Epithelial cell of proximal tubule (primary cell): ENCODE results near the gene NMD3. TPM values are rescaled to one million over a fixed set of nuclear protein-coding genes. Genes with fewer than 3 reads are reported as not detected.

ENCODE experiments used
- DNase-seq: peaks from one replicate; pipeline ENCODE4 v3.0.0-alpha.2; 2011; ENCODE audit warnings: low read depth
- H3K4me3 ChIP-seq: 2 replicates; pipeline ENCODE4 v1.5.1; 2011; ENCODE audit warnings: low read depth, mild to moderate bottlenecking, low read length
- CTCF ChIP-seq: conservative IDR thresholded peaks from 2 replicates; pipeline ENCODE4 v1.5.1; 2012; ENCODE audit warnings: low read depth, mild to moderate bottlenecking, low read length
- total RNA-seq: library from RNA; depleted of rRNA; stranded (reverse); fragments of >200 nt; gene quantifications from 2 replicates; pipeline ENCODE4 v1.2.3, GENCODE V29; 2015

NMD3 gene
- total RNA-seq, 1 donor from 2014 or later: 40.2 TPM

GRCh38 chr3:161213644-161214043 is 7.5 kb upstream of the NMD3 start:
- TF ChIP-seq CTCF: no peak
- no peak for DNase-seq
- H3K4me3 ChIP-seq: no peak overlapping the region

GRCh38 chr3:161215185-161215584 is 5.9 kb upstream of the NMD3 start:
- no peak for DNase-seq
- no peak for TF ChIP-seq CTCF
- H3K4me3 ChIP-seq: no peak overlapping the region

GRCh38 chr3:161217496-161217895 is 3.6 kb upstream of the NMD3 start:
- DNase-seq: no peak
- TF ChIP-seq CTCF: no peak
- H3K4me3 ChIP-seq: no peak overlapping the region

GRCh38 chr3:161219495-161219894 is 1.6 kb upstream of the NMD3 start:
- DNase-seq: no peak
- TF ChIP-seq CTCF: no peak
- no peak overlapping the region for H3K4me3 ChIP-seq

- no peak for DNase-seq
- peak overlapping the region; percentile 94 for H3K4me3 ChIP-seq
- no peak for TF ChIP-seq CTCF
Observed at GRCh38 chr3:161221806-161222600, 892 bp downstream of the NMD3 start.

- no peak for DNase-seq
- H3K4me3 ChIP-seq: peak overlapping the region; percentile 94
- no peak for TF ChIP-seq CTCF
Observed at GRCh38 chr3:161222662-161223061, 1.6 kb downstream of the NMD3 start.

GRCh38 chr3:161224786-161225185 is 3.7 kb downstream of the NMD3 start:
- H3K4me3 ChIP-seq: no peak overlapping the region
- DNase-seq: no peak
- no peak for TF ChIP-seq CTCF
